Stimulated activated CD8-positive, alpha-beta memory T cell treated with anti-CD3 and anti-CD28 coated beads, Interleukin-7, amount 100 ng/mL, for 48 hours (primary cell): ENCODE data around the gene OSTC.

Experiments used
- DNase-seq, 2 donors: peaks; one replicate each; pipeline ENCODE4 v3.0.0-alpha.2; 2020; ENCODE audit warnings: low read depth in 1 of 2; ENCODE audit errors: extremely low read depth in 1 of 2

The OSTC gene

GRCh38 chr4:108650212-108651013 lies at the start of gene OSTC:
TSS of gene OSTC (plus strand) at chr4:108650599. CDS start at chr4:108650656, 57 bp downstream.
- peak; percentile 74 to 90 for DNase-seq

- no peak for DNase-seq
Observed at GRCh38 chr4:108601106-108601505, 49.3 kb upstream of the OSTC start.

GRCh38 chr4:108601532-108601931 lies 48.9 kb upstream of the OSTC start:
- DNase-seq = no peak

GRCh38 chr4:108602163-108602562 lies 48.2 kb upstream of the OSTC start:
- DNase-seq = no peak

- DNase-seq = no peak
Observed at GRCh38 chr4:108607079-108607815, 43.2 kb upstream of the OSTC start.

- DNase-seq = no peak
Observed at GRCh38 chr4:108611365-108611764, 39.0 kb upstream of the OSTC start.

- no peak for DNase-seq
Observed at GRCh38 chr4:108612365-108612764, 38.0 kb upstream of the OSTC start.

GRCh38 chr4:108619372-108620100 lies 30.9 kb upstream of the OSTC start:
- DNase-seq = peak in 1 of 2 donors; percentile 37

- DNase-seq = peak; percentile 90 to 97
Observed at GRCh38 chr4:108620101-108620932, 30.1 kb upstream of the OSTC start, which contains the start of gene RPL34. TSS of gene RPL34 (plus strand) at chr4:108620576. CDS start at chr4:108621960, 1,384 bp downstream.

- DNase-seq = no peak
Observed at GRCh38 chr4:108620933-108621905, 29.2 kb upstream of the OSTC start.

GRCh38 chr4:108622022-108622421 lies 28.4 kb upstream of the OSTC start:
- DNase-seq = peak in 1 of 2 donors; percentile 19

GRCh38 chr4:108622828-108623227 lies 27.6 kb upstream of the OSTC start:
- no peak for DNase-seq

- DNase-seq = no peak
Observed at GRCh38 chr4:108624263-108625056, 25.9 kb upstream of the OSTC start.

GRCh38 chr4:108626056-108626455 lies 24.3 kb upstream of the OSTC start:
- no peak for DNase-seq

- DNase-seq = no peak
Observed at GRCh38 chr4:108628411-108628810, 22.0 kb upstream of the OSTC start.

GRCh38 chr4:108635070-108635655 lies 15.2 kb upstream of the OSTC start:
- DNase-seq = no peak

GRCh38 chr4:108636246-108636645 lies 14.2 kb upstream of the OSTC start:
- DNase-seq = no peak

- DNase-seq = no peak
Observed at GRCh38 chr4:108637856-108638255, 12.5 kb upstream of the OSTC start.
